GM13976 (cell line): ENCODE results near the gene NPW.

Experiments used
- DNase-seq: peaks from one replicate; pipeline ENCODE4 v3.0.0; 2012; ENCODE audit warnings: low spot score
- in situ Hi-C: fragments of 300-500 bp; cut with MboI; formaldehyde crosslinking; loops from one replicate; pipeline ENCODE4 v1.12.0; 2022; ENCODE audit warnings: low sequenced_read_pairs, mixed read lengths, inconsistent platforms; ENCODE audit not compliant: unreplicated experiment
- TF ChIP-seq, protein P1 (sequence below): IDR thresholded peaks from 2 replicates; pipeline ENCODE4 v1.5.1; 2012; ENCODE audit warnings: borderline replicate concordance, mild to moderate bottlenecking; ENCODE audit not compliant: insufficient read depth; ENCODE audit errors: extremely low read depth, missing control alignments, control extremely low read depth

The NPW gene

DNA sequence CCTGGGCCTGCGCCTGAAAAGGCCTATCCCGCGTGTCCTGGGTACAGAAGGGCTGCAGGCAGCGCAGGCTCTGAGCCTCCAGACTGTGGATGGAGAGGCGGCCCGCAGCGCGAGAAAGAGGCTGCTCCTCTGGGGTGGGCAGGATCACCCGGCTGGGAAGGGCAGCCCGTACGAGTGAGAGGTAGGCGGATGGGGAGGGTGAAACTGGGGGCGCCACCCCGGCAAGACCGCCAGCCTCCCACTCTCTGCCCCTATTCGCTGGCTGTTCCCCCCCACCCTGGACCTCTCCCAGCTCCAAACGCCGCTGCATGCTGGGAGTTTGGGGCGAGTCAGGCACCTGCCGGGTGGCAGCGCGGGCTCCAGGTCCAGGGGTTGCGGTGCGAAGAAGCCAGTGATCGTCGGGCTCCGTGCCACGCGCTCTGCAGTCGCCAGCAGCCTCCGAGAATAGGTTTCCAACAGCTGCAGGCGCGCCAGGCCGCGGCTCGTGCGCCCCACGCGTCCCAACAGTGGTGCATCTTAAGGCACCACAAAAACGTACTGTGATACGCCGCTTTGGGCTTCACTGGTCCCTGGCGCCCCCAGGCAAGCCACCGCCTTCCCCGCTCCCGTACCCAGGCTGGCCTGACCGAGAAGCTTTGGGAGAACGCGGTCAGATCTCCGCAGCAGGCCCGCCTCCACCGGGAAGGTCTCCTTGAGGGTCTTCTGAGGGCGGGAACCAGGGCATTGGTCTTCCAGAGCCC, 39.4 kb upstream of the NPW start:
- in situ Hi-C loops, result no loop called here
- no peak for DNase-seq
- TF ChIP-seq, protein P1, sequence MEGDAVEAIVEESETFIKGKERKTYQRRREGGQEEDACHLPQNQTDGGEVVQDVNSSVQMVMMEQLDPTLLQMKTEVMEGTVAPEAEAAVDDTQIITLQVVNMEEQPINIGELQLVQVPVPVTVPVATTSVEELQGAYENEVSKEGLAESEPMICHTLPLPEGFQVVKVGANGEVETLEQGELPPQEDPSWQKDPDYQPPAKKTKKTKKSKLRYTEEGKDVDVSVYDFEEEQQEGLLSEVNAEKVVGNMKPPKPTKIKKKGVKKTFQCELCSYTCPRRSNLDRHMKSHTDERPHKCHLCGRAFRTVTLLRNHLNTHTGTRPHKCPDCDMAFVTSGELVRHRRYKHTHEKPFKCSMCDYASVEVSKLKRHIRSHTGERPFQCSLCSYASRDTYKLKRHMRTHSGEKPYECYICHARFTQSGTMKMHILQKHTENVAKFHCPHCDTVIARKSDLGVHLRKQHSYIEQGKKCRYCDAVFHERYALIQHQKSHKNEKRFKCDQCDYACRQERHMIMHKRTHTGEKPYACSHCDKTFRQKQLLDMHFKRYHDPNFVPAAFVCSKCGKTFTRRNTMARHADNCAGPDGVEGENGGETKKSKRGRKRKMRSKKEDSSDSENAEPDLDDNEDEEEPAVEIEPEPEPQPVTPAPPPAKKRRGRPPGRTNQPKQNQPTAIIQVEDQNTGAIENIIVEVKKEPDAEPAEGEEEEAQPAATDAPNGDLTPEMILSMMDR, result no peak

DNA sequence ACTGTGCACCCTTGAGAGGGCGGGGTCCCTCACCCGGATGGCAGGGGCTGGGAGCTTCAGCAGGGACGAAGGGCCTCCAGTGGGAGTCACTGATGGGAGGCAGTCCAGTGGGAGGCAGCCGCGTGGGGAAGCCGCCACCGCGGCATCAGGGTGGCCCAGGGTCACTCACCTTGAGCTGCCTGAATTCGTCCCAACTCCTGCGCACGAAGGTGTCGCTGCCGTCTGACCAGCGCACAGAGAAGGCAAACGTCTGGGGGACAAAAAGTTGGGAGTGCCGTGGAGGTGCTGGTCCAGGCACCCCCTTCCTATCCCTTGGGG, 38.9 kb upstream of the NPW start:
- TF ChIP-seq, protein P1, result no peak
- DNase-seq, result no peak
- in situ Hi-C loops, result no loop called here

DNA sequence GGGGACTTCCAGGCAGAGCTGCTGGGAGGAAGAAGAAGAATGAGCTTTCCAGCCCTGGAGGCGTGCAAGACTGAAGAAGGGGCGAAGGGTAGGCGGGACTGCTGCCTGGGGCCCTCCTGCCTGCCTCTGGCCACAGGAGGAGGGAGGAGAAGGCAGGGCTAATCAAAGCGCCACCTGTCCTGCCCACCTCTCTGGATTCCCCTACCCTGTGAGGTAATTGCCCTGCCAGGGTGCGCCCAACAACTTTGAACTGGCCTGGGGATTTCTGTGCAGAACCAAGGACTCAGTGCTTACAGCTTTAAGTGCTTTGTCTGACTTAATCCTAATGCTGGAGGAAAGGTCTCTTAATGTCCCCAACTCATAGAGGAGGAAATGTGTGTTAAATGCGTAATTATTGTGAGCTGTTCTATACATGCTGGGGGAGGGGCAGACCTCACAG, 38.2 kb upstream of the NPW start, which contains the start of gene NOXO1:
Gene NOXO1, minus strand, starts transcription at position 72 of the 439 bp plus-strand sequence. CDS start 290 bp downstream, outside the sequence.
- TF ChIP-seq, protein P1, result no peak
- in situ Hi-C loops, result no loop called here
- DNase-seq, result no peak

DNA sequence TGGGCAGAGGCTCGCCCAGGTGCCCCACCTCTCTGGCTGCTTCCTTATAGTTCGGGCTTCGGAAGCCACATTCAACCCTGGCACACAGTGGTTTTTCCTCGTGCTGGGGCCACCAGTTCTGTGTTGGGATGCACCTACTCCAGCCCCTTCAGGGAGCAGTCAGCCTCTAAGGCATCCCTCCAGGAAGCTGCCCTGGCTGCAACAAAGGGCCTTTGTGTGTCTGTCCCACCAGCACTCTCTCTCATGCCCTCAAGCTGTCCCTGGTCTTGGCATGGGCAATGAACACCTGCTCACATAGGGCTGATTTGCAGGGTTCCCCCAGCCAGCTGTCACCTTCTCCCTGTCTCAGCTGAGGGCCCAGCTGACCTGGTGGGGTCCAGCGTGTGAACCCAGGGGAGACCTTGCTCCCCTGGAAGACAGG, 37.6 kb upstream of the NPW start:
- DNase-seq, result no peak
- in situ Hi-C loops, result no loop called here

DNA sequence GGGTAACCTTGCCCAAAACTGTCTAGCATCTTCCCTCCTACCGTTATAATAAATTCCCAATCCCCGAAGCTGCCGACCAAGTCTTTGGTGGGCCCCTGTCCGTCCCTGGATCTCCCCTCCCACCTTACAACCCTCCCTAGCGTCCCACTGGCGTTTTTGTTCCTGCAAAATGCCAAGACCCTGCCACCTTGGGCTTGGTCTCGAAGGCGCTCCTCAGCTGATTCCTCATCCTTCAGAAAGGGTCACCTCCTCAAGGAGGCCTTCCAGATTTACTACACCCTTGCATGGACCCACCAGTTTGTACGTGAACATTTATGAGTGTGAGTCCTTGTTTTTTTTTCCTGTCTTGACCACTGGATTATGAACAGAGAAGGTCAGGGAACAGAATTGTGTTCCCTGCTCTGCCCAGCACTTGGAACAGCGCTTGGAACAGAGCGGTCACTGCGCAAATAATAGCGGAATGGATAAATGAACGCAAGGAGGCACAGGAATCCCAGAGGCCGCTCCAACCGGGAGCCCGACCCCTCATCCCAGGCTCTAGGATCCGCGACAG, 36.5 kb upstream of the NPW start:
- TF ChIP-seq, protein P1, result no peak
- no peak for DNase-seq
- in situ Hi-C loops, result no loop called here

More for the DNA sequence above, 37.6 kb upstream of the NPW start:
- TF ChIP-seq, protein P1, result no peak

DNA sequence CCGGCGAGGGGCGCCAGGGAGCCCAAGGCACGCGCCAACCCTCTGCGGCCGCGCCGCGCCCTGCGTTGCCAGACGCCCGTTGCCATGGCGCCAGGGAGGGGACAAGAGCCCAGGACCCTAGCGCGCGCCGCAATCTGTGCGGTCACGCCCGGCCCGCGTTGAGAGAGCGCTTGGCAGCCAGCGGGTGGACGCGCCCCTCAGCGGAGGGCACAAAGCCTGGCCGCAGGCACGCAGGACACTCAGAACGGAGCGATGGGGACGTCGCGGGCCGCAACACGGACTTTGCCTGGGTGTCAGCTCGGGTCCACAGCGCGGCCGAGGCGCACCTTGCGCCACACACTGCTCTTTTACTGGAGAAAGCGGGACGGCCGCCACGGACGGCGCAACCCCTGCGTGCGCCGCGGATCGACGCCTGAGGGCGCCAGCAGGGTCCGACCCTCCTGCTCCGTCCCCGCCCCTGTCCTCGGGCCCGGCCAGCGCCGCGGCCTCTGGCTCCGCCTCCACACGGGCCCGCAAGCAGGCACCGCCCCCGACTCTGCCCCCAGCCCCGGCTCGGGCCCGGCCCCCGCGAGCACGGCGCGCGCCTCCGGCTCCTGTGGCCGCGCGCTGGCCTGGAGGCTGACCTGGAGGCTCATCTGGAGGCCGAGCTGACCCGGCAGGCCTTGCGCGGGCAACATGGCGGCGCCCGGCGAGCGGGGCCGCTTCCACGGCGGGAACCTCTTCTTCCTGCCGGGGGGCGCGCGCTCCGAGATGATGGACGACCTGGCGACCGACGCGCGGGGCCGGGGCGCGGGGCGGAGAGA, 35.8 kb upstream of the NPW start, which contains the start of gene GFER:
Gene GFER, plus strand, starts transcription at position 650 of the 803 bp plus-strand sequence. Its CDS starts 26 bp downstream, at position 676.
- in situ Hi-C loops, result no loop called here
- TF ChIP-seq, protein P1, result peak; percentile 76
- DNase-seq, result peak; percentile 98
